Kidney epithelial cell (primary cell): ENCODE measurements around the gene SHQ1. TPM values are rescaled to one million over a fixed set of nuclear protein-coding genes. Genes with fewer than 3 reads are reported as not detected.

Source experiments
- DNase-seq: peaks from one replicate; pipeline ENCODE4 v3.0.0-alpha.2; 2010; ENCODE audit warnings: low read depth
- H3K27me3 ChIP-seq: 2 replicates; pipeline ENCODE4 v1.6.0; 2011; ENCODE audit warnings: low read length; ENCODE audit not compliant: control insufficient read depth, insufficient read depth
- H3K36me3 ChIP-seq: 2 replicates; pipeline ENCODE4 v1.5.1; 2011; ENCODE audit warnings: low read length; ENCODE audit not compliant: control insufficient read depth, insufficient read depth
- H3K4me3 ChIP-seq: 2 replicates; pipeline ENCODE4 v1.5.1; 2011; ENCODE audit warnings: low read depth, mild to moderate bottlenecking, control low read depth, low read length
- CTCF ChIP-seq: IDR thresholded peaks from 2 replicates; pipeline ENCODE4 v1.5.1; 2011; ENCODE audit warnings: mild to moderate bottlenecking, moderate library complexity, low read length, control low read depth, inconsistent platforms; ENCODE audit not compliant: insufficient read depth, poor library complexity, severe bottlenecking
- total RNA-seq: library from RNA; depleted of rRNA; stranded (reverse); fragments of >200 nt; gene quantifications from 2 replicates; pipeline ENCODE4 v1.2.3, GENCODE V29; 2015

The SHQ1 gene
- total RNA-seq, 1 donor from 2014 or later: 18.6 TPM

DNA sequence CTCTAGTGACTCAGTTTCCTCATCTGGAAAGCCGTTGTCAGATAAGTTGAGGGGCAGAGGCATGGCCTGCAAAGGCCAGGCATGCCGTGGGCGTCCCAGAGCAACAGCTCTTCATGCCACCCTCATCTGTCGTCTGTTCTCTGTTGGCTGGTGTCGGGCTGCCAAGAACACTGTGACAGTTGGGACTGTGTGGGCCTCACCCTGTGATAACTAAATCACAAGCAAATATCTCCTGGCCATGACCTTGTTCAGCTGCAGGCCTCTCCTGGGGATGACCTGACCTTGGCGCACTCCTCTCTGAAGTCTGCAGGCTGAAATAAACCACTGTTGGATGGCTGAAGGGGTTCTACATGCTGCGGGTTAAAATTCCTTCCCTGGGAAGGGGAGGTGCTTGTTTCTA lies 145.9 kb downstream of the SHQ1 start:
- Histone ChIP-seq H3K36me3 (no peaks in the 10 kb centered on the region), H3K27me3 (peaks cover 2% of the 10 kb centered on the region), H3K4me3 (no peak overlapping the region)
- TF ChIP-seq CTCF: no peak
- no peak for DNase-seq

DNA sequence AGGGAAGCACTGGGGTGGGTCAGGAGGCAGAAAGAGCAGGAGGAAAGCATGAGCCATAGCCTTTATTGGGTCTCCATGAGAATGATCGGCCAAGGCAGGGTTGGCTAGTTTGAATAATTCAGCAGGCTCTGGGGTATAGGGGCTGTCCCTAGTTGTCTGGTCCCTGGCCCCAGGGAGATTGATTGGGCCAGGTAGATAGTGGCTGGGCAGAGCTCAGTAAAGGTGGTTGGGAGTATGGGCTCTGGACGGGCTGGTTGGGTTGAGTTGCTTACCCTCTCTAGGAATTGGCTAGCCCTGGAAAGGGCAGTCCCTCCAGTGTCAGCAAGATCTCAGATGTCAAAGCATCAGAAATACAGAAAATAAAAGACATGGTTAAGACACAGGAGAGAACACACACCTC lies 148.1 kb downstream of the SHQ1 start:
- TF ChIP-seq CTCF: no peak
- no peak for DNase-seq
- Histone ChIP-seq H3K27me3 (peaks cover 4% of the 10 kb centered on the region), H3K36me3 (no peaks in the 10 kb centered on the region), H3K4me3 (no peak overlapping the region)

DNA sequence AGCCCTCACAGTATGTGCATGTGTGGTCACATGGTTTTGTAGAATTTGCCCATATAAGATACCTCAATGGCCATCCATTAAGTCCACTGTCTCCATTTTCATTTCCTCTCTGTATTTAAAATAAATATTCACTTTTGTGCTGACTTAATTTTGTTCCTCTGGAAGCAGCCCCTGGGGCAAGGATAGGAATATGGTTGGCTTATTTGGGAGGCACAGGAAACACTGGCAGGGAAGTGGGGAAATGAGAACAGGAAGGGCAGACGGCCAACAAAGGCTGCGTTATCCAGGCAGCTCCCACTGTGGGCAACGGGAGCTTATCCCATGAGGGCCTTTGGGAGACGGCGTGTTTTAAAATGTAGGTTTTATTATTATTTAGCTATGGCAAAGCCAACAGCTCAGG lies 148.6 kb downstream of the SHQ1 start:
- Histone ChIP-seq H3K27me3 (peaks cover 4% of the 10 kb centered on the region), H3K4me3 (no peak overlapping the region), H3K36me3 (no peaks in the 10 kb centered on the region)
- no peak for DNase-seq
- TF ChIP-seq CTCF: no peak

Other genes starting within 250 kb of the SHQ1 start
- gene GXYLT2, start 39.6 kb upstream of the SHQ1 start, total RNA-seq: 7.4 and 9.3 TPM in 2 replicates
- 39.4 and 42.5 TPM in 2 replicates for gene PPP4R2, start 148.4 kb upstream of the SHQ1 start, total RNA-seq
- 1.1 and 3.1 TPM in 2 replicates for gene EBLN2, start 213.2 kb upstream of the SHQ1 start, total RNA-seq